GM18909 (cell line): Measurements from ENCODE around the gene UBE2E2.

Experiments used
- ATAC-seq: cut with Tn5 transposase; IDR thresholded peaks from one replicate; pipeline ENCODE4 v1.9.1; 2021; ENCODE audit warnings: mild to moderate bottlenecking; ENCODE audit not compliant: unreplicated experiment, poor library complexity

UBE2E2 gene

GRCh38 chr3:23238578-23238977 lies 35.5 kb downstream of the UBE2E2 start:
- ATAC-seq, result no peak

GRCh38 chr3:23239211-23240068 lies 36.3 kb downstream of the UBE2E2 start:
- ATAC-seq, result no peak

- ATAC-seq, result no peak
Measured at GRCh38 chr3:23240171-23240785, 37.2 kb downstream of the UBE2E2 start.

- no peak for ATAC-seq
Measured at GRCh38 chr3:23241256-23241655, 38.1 kb downstream of the UBE2E2 start.

- no peak for ATAC-seq
Measured at GRCh38 chr3:23242106-23242505, 39.0 kb downstream of the UBE2E2 start.

- no peak for ATAC-seq
Measured at GRCh38 chr3:23244324-23245041, 41.4 kb downstream of the UBE2E2 start.

- ATAC-seq, result no peak
Measured at GRCh38 chr3:23246651-23247050, 43.5 kb downstream of the UBE2E2 start.

- no peak for ATAC-seq
Measured at GRCh38 chr3:23248594-23249131, 45.5 kb downstream of the UBE2E2 start.

GRCh38 chr3:23249961-23250360 lies 46.8 kb downstream of the UBE2E2 start:
- no peak for ATAC-seq

- no peak for ATAC-seq
Measured at GRCh38 chr3:23252122-23252521, 49.0 kb downstream of the UBE2E2 start.

GRCh38 chr3:23253214-23253613 lies 50.1 kb downstream of the UBE2E2 start:
- peak; percentile 76 for ATAC-seq

GRCh38 chr3:23254282-23254681 lies 51.2 kb downstream of the UBE2E2 start:
- ATAC-seq, result peak; percentile 54

- peak; percentile 13 for ATAC-seq
Measured at GRCh38 chr3:23254835-23255234, 51.7 kb downstream of the UBE2E2 start.

- ATAC-seq, result no peak
Measured at GRCh38 chr3:23256741-23257435, 53.8 kb downstream of the UBE2E2 start.

GRCh38 chr3:23258110-23258509 lies 55.0 kb downstream of the UBE2E2 start:
- ATAC-seq, result no peak

- ATAC-seq, result no peak
Measured at GRCh38 chr3:23259515-23259914, 56.4 kb downstream of the UBE2E2 start.

- ATAC-seq, result no peak
Measured at GRCh38 chr3:23262766-23263165, 59.6 kb downstream of the UBE2E2 start.

GRCh38 chr3:23263796-23264195 lies 60.7 kb downstream of the UBE2E2 start:
- ATAC-seq, result no peak

- no peak for ATAC-seq
Measured at GRCh38 chr3:23264413-23264812, 61.3 kb downstream of the UBE2E2 start.

GRCh38 chr3:23270423-23270822 lies 67.3 kb downstream of the UBE2E2 start:
- ATAC-seq, result no peak
